ENCODE measurements around the gene RASGRP4. TPM values are rescaled to one million over a fixed set of nuclear protein-coding genes. Genes with fewer than 3 reads are reported as not detected.
"Not testable (repeated sequence)": the region's sequence is repeated elsewhere in the genome, so short reads cannot be mapped to it uniquely, and the experiment has no call there.

The RASGRP4 gene
- total RNA-seq, 1 donor, result not detected

- TF ChIP-seq, protein P1, sequence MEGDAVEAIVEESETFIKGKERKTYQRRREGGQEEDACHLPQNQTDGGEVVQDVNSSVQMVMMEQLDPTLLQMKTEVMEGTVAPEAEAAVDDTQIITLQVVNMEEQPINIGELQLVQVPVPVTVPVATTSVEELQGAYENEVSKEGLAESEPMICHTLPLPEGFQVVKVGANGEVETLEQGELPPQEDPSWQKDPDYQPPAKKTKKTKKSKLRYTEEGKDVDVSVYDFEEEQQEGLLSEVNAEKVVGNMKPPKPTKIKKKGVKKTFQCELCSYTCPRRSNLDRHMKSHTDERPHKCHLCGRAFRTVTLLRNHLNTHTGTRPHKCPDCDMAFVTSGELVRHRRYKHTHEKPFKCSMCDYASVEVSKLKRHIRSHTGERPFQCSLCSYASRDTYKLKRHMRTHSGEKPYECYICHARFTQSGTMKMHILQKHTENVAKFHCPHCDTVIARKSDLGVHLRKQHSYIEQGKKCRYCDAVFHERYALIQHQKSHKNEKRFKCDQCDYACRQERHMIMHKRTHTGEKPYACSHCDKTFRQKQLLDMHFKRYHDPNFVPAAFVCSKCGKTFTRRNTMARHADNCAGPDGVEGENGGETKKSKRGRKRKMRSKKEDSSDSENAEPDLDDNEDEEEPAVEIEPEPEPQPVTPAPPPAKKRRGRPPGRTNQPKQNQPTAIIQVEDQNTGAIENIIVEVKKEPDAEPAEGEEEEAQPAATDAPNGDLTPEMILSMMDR (IDR thresholded peaks at IDR 0.05; ENCODE audit: insufficient read depth, low read depth, low read length), result no peak
- H3K4me3 ChIP-seq (ENCODE audit: low read depth, low read length), result no peak overlapping the region
- DNase-seq (ENCODE audit: low read depth), result no peak
These were observed 3.2 kb upstream of the RASGRP4 start for GRCh38 chr19:38429055-38429810.

- not testable (repeated sequence) for DNase-seq (ENCODE audit: low read depth)
These were observed 1.1 kb upstream of the RASGRP4 start for GRCh38 chr19:38427035-38427677.

DNA sequence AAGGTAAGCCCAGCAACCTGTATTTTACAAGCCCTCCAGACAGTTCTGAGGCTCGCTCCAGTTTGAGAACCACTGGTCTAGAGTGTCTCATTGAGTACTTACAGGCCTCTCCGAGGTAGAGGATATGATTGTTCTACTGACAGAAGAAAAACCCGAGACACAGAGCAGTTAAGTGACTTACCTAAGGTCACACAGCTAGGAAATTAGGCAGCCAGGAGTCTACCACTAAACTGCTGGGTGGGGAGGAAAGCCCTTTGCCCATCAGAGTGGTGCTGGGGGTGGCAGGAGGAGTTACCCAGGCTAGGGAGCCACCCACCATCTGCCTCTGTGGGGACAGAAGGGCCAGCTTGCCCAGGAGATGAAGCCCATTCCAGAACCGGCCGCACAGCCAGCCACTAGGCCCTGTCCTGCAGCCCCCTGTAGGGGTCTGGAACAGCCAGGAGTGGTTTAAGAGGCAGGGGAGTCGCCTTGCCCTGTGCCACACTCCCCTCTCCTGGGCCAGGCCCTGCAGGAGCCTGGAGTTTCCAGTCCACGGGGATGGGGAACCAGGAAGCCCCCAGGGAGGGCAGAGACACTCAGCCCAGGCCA is 703 bp downstream of the RASGRP4 start:
- no peak overlapping the region for H3K4me3 ChIP-seq (ENCODE audit: low read depth, low read length)
- TF ChIP-seq, protein P1 (IDR thresholded peaks at IDR 0.05; ENCODE audit: insufficient read depth, low read depth, low read length), result no peak
- no peak for DNase-seq (ENCODE audit: low read depth)

More at GRCh38 chr19:38427035-38427677, 1.1 kb upstream of the RASGRP4 start:
- H3K4me3 ChIP-seq (ENCODE audit: low read depth, low read length), result not testable (repeated sequence)

DNA sequence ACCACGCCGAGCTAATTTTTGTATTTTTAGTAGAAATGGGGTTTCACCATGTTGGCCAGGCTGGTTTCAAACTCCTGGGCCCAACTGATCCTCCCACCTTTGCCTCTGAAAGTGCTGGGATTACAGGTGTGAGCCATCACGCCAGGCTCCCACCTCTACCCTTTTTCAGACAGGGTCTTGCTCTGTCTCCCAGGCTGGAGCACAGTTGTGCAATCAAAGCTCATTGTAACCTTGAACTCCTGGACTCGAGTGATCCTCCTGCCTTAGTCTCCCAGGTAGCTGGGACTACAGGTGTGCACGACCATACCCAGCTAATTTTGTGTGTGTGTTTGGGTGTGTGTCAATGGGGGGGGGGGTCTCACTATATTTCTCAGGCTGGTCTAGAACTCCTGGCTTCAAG is 1.7 kb downstream of the RASGRP4 start:
- DNase-seq (ENCODE audit: low read depth), result no peak

DNA sequence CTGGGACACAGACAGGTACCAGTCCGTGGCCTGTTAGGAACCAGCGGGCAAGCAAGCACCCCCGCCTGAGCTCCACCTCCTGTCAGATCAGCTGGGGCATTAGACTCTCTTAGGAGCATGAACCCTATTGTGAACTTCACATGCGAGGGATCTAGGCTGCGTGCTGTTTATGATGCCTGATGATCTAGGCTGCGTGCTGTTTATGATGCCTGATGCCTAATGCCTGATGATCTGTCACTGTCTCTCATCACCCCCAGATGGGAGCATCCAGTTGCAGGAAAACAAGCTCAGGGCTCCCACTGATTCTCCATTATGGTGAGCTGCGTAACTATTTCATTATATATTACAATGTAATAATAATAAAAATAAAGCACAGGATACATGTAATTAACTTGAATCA is 3.6 kb downstream of the RASGRP4 start:
- DNase-seq (ENCODE audit: low read depth), result no peak
- no peak overlapping the region for H3K4me3 ChIP-seq (ENCODE audit: low read depth, low read length)
- TF ChIP-seq, protein P1 (IDR thresholded peaks at IDR 0.05; ENCODE audit: insufficient read depth, low read depth, low read length), result no peak

More for the DNA sequence above, 1.7 kb downstream of the RASGRP4 start:
- no peak overlapping the region for H3K4me3 ChIP-seq (ENCODE audit: low read depth, low read length)
- TF ChIP-seq, protein P1 (IDR thresholded peaks at IDR 0.05; ENCODE audit: insufficient read depth, low read depth, low read length), result no peak

- TF ChIP-seq, protein P1 (IDR thresholded peaks at IDR 0.05; ENCODE audit: insufficient read depth, low read depth, low read length), result no peak
- H3K4me3 ChIP-seq (ENCODE audit: low read depth, low read length), result no peak overlapping the region
- no peak for DNase-seq (ENCODE audit: low read depth)
These were observed 4.2 kb downstream of the RASGRP4 start for GRCh38 chr19:38421856-38422255.

DNA sequence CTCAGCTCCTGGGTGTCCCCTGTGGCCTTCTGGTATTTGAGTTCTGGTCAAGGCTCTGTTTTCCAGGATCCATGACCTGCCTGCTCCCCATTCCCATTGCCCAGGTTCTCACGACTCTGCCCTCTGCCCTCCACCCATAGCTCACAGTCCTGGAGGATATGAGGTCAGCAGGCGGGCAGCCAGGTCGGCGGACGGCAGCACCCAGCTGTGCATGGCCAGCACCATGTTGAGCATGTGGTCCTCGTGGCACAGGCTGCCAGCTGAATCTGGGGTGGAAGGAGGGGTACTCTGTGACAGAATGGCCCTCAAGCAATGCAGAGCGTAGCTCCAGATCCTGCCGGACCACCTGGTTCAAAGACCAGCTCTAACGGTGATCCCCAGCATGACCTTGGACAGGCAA is 5.1 kb downstream of the RASGRP4 start:
- TF ChIP-seq, protein P1 (IDR thresholded peaks at IDR 0.05; ENCODE audit: insufficient read depth, low read depth, low read length), result no peak
- H3K4me3 ChIP-seq (ENCODE audit: low read depth, low read length), result no peak overlapping the region
- DNase-seq (ENCODE audit: low read depth), result no peak

All from fibroblast of villous mesenchyme (primary cell).